Dendritic cell treated with granulocyte-macrophage colony-stimulating factor and Interleukin-4, amounts not matched to agents 40 ng/mL and 50 ng/mL, for 4 days (primary cell): Measurements from ENCODE around the gene ANKRD62.
"Not testable (repeated sequence)": the region's sequence is repeated elsewhere in the genome, so short reads cannot be mapped to it uniquely, and the experiment has no call there.

Source experiments
- H3K27ac Mint-ChIP-seq: one replicate; pipeline ENCODE4 v1.8.0; 2022; ENCODE audit warnings: mild to moderate bottlenecking, mixed read lengths
- H3K27me3 Mint-ChIP-seq: one replicate; pipeline ENCODE4 v1.8.0; 2022; ENCODE audit warnings: mild to moderate bottlenecking, mixed read lengths
- H3K36me3 Mint-ChIP-seq: one replicate; pipeline ENCODE4 v1.8.0; 2022; ENCODE audit warnings: low read depth, mixed read lengths
- H3K4me1 Mint-ChIP-seq: one replicate; pipeline ENCODE4 v1.8.0; 2022; ENCODE audit warnings: low read depth, mixed read lengths
- H3K4me3 Mint-ChIP-seq: one replicate; pipeline ENCODE4 v1.8.0; 2022; ENCODE audit warnings: mild to moderate bottlenecking, moderate library complexity, mixed read lengths
- H3K9me3 Mint-ChIP-seq: one replicate; pipeline ENCODE4 v1.8.0; 2022; ENCODE audit warnings: mixed read lengths
- intact Hi-C: fragments of 100-400 bp; cut with micrococcal nuclease; formaldehyde crosslinking; loops from one replicate; pipeline ENCODE4 v1.15.0; 2022

Gene ANKRD62

DNA sequence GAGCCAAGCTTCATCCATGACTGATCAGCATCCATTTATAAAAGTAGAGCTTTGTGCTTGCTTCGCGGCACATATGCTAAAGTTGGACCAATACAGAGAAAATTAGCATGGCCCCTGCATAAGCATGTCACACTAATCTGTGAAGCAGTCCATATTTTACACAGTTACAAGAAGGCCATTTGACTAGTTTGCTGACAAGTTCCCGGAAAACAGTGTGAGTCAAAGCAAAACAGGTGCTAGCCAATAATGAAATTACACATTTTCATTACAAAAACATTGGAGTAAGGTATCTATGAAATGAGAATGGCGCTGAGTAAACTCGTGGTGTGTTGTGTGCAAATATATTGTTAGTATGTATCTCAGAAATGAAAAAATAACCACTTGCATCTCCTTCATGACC is 4.7 kb downstream of the ANKRD62 start:
- intact Hi-C loops = no loop called here

DNA sequence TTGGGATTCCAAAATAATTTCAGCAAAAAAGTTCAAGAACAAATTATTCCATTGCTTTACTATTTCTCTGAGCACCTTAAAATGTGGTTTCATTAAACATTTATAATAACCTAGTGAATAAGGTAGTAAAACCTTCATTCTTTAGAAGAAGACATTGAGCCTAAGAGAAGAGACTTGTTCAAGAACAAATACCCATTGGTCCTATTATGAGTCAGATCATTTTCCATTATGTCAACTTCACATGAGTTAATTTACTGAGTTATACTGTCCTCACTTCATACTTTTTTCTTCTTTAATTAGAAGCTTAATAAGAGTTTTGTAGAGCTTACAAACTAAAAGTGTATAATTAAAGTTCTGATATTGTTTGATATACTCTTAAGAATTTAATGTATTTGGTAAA is 5.5 kb downstream of the ANKRD62 start:
- no peak overlapping the region for H3K4me3 Mint-ChIP-seq
- peaks cover 4% of the 10 kb centered on the region for H3K27me3 Mint-ChIP-seq
- peaks cover under 1% of the 10 kb centered on the region for H3K9me3 Mint-ChIP-seq
- no peaks in the 10 kb centered on the region for H3K36me3 Mint-ChIP-seq
- H3K4me1 Mint-ChIP-seq = peaks cover under 1% of the 10 kb centered on the region
- intact Hi-C loops = no loop called here
- no peak overlapping the region for H3K27ac Mint-ChIP-seq

More for the DNA sequence above, 4.7 kb downstream of the ANKRD62 start:
- peaks cover 6% of the 10 kb centered on the region for H3K27me3 Mint-ChIP-seq
- peaks cover 7% of the 10 kb centered on the region for H3K9me3 Mint-ChIP-seq
- H3K36me3 Mint-ChIP-seq = no peaks in the 10 kb centered on the region
- no peaks in the 10 kb centered on the region for H3K4me1 Mint-ChIP-seq
- H3K27ac Mint-ChIP-seq = no peak overlapping the region
- no peak overlapping the region for H3K4me3 Mint-ChIP-seq

DNA sequence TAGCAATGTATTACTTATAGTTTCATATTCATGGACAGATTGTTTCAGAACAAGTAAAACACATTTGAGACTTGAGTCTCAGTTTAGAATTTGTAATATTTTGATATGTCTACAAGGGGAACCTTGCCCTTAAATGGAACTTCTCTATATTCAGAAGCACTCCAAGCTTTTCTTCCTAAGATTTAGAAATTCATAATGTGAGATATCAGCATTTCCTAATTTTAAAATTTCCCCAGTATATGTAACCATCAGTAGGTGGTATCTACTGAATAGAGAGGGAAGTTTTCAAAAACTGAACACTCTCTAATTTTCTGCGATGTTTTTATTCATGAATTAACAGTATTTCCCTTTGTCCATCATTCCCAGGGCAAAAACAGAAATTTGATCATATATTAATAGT is 7.6 kb downstream of the ANKRD62 start:
- no peaks in the 10 kb centered on the region for H3K36me3 Mint-ChIP-seq
- peaks cover 7% of the 10 kb centered on the region for H3K27me3 Mint-ChIP-seq
- peaks cover 5% of the 10 kb centered on the region for H3K4me1 Mint-ChIP-seq
- intact Hi-C loops = no loop called here
- H3K9me3 Mint-ChIP-seq = no peaks in the 10 kb centered on the region
- peak overlapping the region; percentile 22 for H3K27ac Mint-ChIP-seq
- H3K4me3 Mint-ChIP-seq = no peak overlapping the region

DNA sequence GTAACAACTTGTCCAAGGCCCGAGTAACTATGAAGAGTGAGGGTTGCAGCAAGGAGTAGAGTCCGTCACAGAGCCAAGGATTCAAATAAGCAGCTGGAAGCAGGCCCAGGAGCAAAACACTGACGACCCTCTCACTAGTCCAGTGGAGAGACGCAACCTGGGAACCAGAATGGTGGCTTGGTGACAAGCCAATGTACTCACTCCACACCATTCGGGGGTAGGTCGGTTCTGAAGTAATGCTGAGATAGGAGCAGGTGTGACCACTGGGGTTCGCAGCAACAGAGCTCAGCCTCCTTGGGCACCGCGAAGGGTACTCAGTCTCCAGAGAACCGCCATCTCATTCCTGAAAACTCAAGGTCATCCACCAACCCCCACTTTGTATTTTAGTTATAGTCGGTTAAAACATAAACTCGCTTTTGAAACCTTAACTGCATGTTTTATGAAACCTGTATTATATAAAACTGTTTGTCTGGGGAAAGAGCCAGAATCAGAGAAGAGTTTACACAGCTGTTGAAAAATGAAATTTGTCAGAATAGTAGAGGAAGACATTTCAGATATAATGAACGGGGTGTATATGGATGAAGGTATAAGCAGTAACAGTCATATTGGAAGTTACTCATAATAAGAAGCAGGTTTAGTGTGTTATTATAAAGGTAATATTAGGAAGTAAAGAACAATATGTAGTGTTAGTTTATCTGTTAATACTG is 8.6 kb downstream of the ANKRD62 start:
- H3K36me3 Mint-ChIP-seq = no peaks in the 10 kb centered on the region
- peaks cover 7% of the 10 kb centered on the region for H3K27me3 Mint-ChIP-seq
- no peak overlapping the region for H3K4me3 Mint-ChIP-seq
- H3K27ac Mint-ChIP-seq = peak overlapping the region; percentile 22
- peaks cover 5% of the 10 kb centered on the region for H3K4me1 Mint-ChIP-seq
- intact Hi-C loops = no loop called here
- no peaks in the 10 kb centered on the region for H3K9me3 Mint-ChIP-seq

DNA sequence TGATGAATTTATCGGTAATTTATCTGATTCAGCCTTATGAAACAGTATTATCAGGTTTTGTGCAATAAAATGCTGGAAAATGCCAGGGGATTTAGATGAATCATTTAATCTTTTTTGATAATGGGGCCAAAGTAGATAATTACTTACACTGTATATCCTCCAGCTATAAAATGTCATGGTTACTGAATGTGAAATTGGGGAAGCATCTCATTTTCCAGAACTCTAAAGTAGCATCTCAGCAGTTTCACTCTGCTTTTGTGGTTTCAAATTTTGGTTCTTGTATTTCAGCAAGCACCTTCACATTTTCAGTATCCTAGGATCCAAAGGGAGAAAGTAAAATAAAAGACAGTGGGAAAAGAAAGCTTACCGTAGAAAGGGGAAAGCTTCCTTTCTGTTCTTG is 12.8 kb downstream of the ANKRD62 start:
- Mint-ChIP-seq H3K27me3 (peaks cover 15% of the 10 kb centered on the region), H3K4me1 (peaks cover 5% of the 10 kb centered on the region)
- intact Hi-C loops = no loop called here

DNA sequence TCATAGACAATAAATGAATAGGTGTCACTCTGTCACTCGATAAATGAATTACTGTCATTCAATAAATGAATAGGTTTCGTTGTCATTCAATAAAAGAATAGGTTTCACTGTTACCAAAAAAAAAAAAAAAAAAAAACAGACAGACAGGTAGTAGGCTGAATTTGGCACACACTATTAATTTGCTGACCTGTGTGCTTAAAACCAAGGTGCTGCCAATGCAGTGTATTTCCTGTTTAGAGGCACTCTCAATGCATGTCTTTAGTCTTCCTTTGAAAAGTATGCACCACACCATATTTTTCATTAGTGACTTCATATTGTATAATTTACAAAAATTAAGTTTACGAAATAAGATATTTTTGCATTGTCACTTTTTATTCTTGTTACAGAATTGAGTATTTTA is 16.2 kb downstream of the ANKRD62 start:
- Mint-ChIP-seq H3K36me3 (no peaks in the 10 kb centered on the region), H3K4me3 (no peak overlapping the region), H3K4me1 (no peaks in the 10 kb centered on the region), H3K27me3 (peaks cover 19% of the 10 kb centered on the region), H3K9me3 (peaks cover 13% of the 10 kb centered on the region), H3K27ac (no peak overlapping the region)
- intact Hi-C loops = no loop called here

More for the DNA sequence above, 12.8 kb downstream of the ANKRD62 start:
- no peaks in the 10 kb centered on the region for H3K36me3 Mint-ChIP-seq
- peaks cover 13% of the 10 kb centered on the region for H3K9me3 Mint-ChIP-seq
- H3K4me3 Mint-ChIP-seq = no peak overlapping the region
- H3K27ac Mint-ChIP-seq = peak overlapping the region; percentile 78

DNA sequence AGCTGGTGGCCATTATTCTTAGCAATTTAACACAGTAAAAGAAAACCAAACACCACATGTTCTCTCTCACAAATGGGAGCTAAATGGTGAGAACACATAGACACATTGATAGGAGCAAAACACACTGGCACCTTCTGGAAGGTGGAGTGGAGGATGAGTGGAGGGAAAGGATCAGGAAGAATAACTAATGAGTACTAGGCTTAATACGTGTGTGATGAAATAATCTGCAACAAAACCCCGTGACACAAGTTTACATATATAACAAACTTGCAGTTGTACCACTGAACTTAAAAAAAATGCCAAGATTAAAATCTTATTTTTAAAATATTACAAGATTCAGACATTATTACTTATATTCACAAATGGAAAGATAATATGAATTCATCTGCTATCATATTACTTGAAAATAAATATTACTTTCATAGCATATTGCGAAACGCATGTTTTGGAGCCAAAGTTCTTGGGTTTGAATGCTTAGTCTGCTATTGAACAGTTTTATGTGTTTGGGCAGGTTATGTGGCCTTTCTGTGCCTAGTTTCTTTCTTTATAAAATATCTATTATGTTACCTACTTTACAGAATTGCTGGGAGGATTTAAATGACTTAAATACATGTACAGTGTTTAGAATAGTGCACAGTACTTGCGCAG is 20.5 kb downstream of the ANKRD62 start:
- no peaks in the 10 kb centered on the region for H3K4me1 Mint-ChIP-seq
- intact Hi-C loops = no loop called here
- no peak overlapping the region for H3K4me3 Mint-ChIP-seq
- peaks cover under 1% of the 10 kb centered on the region for H3K9me3 Mint-ChIP-seq
- no peak overlapping the region for H3K27ac Mint-ChIP-seq
- H3K36me3 Mint-ChIP-seq = no peaks in the 10 kb centered on the region
- peaks cover 17% of the 10 kb centered on the region for H3K27me3 Mint-ChIP-seq

DNA sequence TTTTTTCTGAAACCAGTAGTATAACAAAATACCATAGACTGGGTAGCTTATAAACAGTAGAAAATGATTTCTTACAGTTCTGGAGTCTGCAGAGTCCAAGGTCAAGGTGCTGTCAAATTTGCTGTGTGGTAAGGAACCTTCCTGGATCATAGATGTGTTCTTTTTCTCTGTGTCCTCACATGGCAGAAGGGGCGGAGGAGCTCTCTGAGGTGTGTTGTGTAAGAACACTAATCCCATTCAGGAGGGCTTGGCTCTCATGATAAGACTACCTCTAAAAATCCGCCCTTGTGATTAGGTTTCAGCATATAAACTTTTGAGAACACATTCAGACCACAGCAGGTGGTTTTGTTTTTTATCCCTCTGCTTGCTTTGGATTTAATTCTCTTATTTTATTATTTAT is 25.7 kb downstream of the ANKRD62 start:
- Mint-ChIP-seq H3K27me3 (peaks cover 13% of the 10 kb centered on the region), H3K4me1 (peaks cover 10% of the 10 kb centered on the region), H3K27ac (no peak overlapping the region), H3K36me3 (no peaks in the 10 kb centered on the region), H3K9me3 (no peaks in the 10 kb centered on the region), H3K4me3 (no peak overlapping the region)
- intact Hi-C loops = no loop called here

DNA sequence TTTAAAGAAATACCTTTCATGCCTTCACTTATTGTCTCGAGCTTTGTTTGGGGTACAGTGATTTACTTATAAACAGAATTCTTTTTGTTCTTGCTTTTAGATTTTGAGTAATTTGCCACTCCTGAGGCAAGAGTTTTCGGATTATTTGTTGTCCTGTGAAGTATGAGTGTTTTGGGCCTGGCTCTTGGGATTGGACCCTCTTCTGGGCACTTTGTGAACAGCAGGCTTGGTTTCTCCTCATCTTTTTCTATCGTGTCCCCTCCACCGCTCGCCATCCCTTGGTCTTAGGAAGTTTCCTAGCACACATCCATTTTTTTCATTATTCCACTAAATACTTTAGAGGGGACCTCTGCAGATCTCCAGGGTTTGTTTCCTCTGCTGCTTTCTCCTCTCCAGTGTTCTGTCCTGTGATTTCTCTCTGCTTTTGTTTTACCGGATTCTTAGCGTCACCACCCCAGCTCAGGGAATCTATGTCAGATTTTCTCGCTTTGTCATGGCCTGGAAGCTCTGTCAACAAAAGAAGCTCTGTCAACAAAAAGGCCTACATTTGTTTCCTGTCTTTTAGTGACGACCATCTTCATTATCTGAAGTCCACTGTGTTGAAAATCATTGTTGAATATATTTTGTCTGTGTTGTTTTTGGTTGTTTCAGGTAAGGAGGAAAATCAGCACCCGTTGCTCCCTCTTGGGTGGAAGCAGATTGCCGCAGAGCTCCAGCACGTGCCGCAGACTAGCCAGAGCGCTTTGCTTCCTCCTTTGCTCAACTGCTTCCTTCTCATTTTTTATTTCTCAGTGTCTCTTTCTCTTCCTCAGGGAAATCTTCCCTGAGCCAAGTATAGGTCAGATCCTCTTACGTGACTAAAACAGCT is 27.8 kb downstream of the ANKRD62 start:
- intact Hi-C loops = no loop called here
- no peaks in the 10 kb centered on the region for H3K9me3 Mint-ChIP-seq
- H3K36me3 Mint-ChIP-seq = no peaks in the 10 kb centered on the region
- peaks cover 10% of the 10 kb centered on the region for H3K4me1 Mint-ChIP-seq
- H3K27me3 Mint-ChIP-seq = peaks cover 18% of the 10 kb centered on the region
- no peak overlapping the region for H3K27ac Mint-ChIP-seq
- no peak overlapping the region for H3K4me3 Mint-ChIP-seq

DNA sequence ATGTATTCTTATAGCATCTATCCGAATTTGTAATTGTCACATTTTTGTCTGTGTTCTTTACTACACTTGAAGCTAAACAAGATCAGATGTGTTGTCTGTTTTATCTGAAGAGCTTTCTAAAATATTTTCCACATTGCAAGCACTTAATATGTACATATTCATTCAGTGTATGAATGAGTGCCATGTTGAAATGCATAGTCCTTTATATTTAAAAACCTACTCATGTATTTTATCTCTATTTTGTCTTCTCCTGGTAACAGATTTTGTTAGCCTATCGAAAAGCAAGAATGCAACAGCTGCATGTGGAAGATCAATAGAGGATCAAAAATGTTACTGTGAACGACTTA is 28.4 kb downstream of the ANKRD62 start:
- H3K4me1 Mint-ChIP-seq = peaks cover 10% of the 10 kb centered on the region

DNA sequence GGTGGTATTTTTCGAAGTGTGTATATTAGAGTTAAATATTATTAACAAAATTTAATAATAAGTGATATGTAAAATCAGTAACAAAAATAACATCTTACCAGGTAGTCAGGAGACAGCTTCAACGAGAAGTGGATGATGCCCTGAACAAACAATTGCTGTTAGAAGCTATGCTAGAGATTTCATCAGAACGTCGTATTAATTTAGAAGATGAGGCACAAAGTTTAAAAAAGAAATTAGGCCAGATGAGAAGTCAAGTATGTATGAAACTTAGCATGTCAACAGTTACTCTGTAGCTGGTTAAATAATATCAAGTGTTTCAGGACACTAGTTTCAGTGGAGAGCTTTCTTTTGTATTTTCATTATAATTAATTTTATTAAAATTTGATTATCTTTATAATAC is 34.0 kb downstream of the ANKRD62 start:
- not testable (repeated sequence) for H3K4me3 Mint-ChIP-seq

More for the DNA sequence above, 28.4 kb downstream of the ANKRD62 start:
- H3K27me3 Mint-ChIP-seq = peaks cover 20% of the 10 kb centered on the region
- H3K4me3 Mint-ChIP-seq, H3K36me3 Mint-ChIP-seq, H3K27ac Mint-ChIP-seq, H3K9me3 Mint-ChIP-seq, intact Hi-C loops: not testable (repeated sequence)

DNA sequence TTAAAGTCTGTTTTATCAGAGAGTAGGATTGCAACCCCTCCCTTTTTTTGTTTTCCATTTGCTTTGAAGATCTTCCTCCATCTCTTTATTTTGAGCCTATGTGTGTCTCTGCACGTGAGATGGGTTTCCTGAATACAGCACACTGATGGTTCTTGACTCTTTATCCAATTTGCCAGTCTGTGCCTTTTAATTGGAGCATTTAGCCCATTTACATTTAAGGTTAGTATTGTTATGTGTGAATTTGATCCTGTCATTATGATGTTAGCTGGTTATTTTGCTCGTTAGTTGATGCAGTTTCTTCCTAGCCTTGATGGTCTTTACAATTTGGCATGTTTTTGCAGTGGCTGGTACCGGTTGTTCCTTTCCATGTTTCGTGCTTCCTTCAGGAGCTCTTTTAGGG is 45.2 kb downstream of the ANKRD62 start:
- intact Hi-C loops, H3K27ac Mint-ChIP-seq, H3K4me1 Mint-ChIP-seq, H3K9me3 Mint-ChIP-seq, H3K4me3 Mint-ChIP-seq, H3K36me3 Mint-ChIP-seq: not testable (repeated sequence)
- H3K27me3 Mint-ChIP-seq = peaks cover 12% of the 10 kb centered on the region

More for the DNA sequence above, 34.0 kb downstream of the ANKRD62 start:
- H3K36me3 Mint-ChIP-seq, H3K4me1 Mint-ChIP-seq, H3K9me3 Mint-ChIP-seq, intact Hi-C loops, H3K27ac Mint-ChIP-seq: not testable (repeated sequence)
- peaks cover 19% of the 10 kb centered on the region for H3K27me3 Mint-ChIP-seq

DNA sequence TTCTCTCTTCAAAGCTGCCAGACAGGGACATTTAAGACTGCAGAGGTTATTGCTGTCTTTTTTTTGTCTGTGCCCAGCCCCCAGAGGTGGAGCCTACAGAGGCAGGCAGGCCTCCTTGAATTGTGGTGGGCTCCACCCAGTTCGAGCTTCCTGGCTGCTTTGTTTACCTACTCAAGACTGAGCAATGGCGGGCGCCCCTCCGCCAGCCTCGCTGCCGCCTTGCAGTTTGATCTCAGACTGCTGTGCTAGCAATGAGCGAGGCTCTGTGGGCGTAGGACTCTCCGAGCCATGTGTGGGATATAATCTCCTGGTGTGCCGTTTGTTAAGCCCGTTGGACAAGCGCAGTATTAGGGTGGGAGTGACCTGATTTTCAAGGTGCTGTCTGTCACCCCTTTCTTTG is 47.2 kb downstream of the ANKRD62 start:
- H3K27ac Mint-ChIP-seq, H3K9me3 Mint-ChIP-seq, H3K36me3 Mint-ChIP-seq, H3K4me3 Mint-ChIP-seq, H3K4me1 Mint-ChIP-seq, intact Hi-C loops: not testable (repeated sequence)
- H3K27me3 Mint-ChIP-seq = peaks cover 11% of the 10 kb centered on the region

DNA sequence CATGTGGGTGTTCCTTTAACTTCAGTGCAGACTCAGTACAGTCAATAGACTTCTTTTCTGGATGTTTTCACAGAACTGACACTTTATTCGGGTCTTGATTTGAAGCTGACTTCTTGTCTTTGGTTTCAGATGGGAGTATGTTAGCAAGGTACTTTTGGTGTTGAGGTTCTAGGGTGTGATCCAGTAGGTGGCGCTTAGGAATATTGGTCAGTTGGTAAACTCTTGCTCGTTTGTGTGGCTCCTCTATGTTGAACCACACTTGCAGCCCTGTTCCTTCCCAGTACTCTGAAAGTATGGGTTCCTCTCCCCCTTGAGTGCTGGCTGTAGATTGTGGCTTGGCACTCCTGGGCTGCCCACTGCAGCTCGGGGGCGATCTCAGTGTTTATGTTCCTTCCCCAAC is 48.1 kb downstream of the ANKRD62 start:
- H3K4me1 Mint-ChIP-seq, H3K36me3 Mint-ChIP-seq, H3K4me3 Mint-ChIP-seq: not testable (repeated sequence)

More for the DNA sequence above, 48.1 kb downstream of the ANKRD62 start:
- H3K9me3 Mint-ChIP-seq, H3K27ac Mint-ChIP-seq, intact Hi-C loops: not testable (repeated sequence)
- peaks cover 11% of the 10 kb centered on the region for H3K27me3 Mint-ChIP-seq
